Lower leg skin (tissue), 4 donors: ENCODE data around the gene CRAMP1. TPM values are rescaled to one million over a fixed set of nuclear protein-coding genes. Genes with fewer than 3 reads are reported as not detected.
A peak's percentile ranks its signal among the peaks of the same experiment; 100 is the strongest.

Experiments used
- DNase-seq, 2 donors: peaks; one replicate each; pipeline ENCODE4 v3.0.0-alpha.2; 2019; ENCODE audit warnings: low spot score in 2 of 2
- H3K4me3 ChIP-seq: fragments of 200-600 bp; sonication (generic); 2 replicates; pipeline ENCODE4 v1.5.1; 2017; ENCODE audit warnings: mild to moderate bottlenecking, low read depth; ENCODE audit not compliant: poor library complexity, severe bottlenecking
- POLR2A ChIP-seq, 2 donors: fragments of 450-650 bp; IDR thresholded peaks; one replicate each; pipeline ENCODE4 v1.6.1; 2016 to 2017; ENCODE audit warnings: antibody characterized with exemption in 2 of 2, mild to moderate bottlenecking in 1 of 2, moderate library complexity in 1 of 2
- WGBS, 2 donors: methylation state at CpG; one replicate each; pipeline ENCODE4 v1.1.5; 2018; 5-methylcytosine and 5-hydroxymethylcytosine counted together
- intact Hi-C: fragments of 100-400 bp; cut with DNase I; formaldehyde crosslinking; loops from one replicate; pipeline ENCODE4 v1.15.0; 2023; ENCODE audit warnings: low total_unique reads
- total RNA-seq, 4 donors: library from RNA; depleted of rRNA; stranded (reverse); fragments of >200 nt; gene quantifications; one replicate each; pipeline ENCODE4 v1.1.0, GENCODE V29; 2016
- TF ChIP-seq, protein P1 (sequence below), 3 donors: fragments of 450-650 bp; IDR thresholded peaks; one replicate each; pipeline ENCODE4 v1.5.1; 2016; ENCODE audit warnings: antibody characterized with exemption in 3 of 3, mild to moderate bottlenecking in 3 of 3, moderate library complexity in 2 of 3

The CRAMP1 gene, protein sequence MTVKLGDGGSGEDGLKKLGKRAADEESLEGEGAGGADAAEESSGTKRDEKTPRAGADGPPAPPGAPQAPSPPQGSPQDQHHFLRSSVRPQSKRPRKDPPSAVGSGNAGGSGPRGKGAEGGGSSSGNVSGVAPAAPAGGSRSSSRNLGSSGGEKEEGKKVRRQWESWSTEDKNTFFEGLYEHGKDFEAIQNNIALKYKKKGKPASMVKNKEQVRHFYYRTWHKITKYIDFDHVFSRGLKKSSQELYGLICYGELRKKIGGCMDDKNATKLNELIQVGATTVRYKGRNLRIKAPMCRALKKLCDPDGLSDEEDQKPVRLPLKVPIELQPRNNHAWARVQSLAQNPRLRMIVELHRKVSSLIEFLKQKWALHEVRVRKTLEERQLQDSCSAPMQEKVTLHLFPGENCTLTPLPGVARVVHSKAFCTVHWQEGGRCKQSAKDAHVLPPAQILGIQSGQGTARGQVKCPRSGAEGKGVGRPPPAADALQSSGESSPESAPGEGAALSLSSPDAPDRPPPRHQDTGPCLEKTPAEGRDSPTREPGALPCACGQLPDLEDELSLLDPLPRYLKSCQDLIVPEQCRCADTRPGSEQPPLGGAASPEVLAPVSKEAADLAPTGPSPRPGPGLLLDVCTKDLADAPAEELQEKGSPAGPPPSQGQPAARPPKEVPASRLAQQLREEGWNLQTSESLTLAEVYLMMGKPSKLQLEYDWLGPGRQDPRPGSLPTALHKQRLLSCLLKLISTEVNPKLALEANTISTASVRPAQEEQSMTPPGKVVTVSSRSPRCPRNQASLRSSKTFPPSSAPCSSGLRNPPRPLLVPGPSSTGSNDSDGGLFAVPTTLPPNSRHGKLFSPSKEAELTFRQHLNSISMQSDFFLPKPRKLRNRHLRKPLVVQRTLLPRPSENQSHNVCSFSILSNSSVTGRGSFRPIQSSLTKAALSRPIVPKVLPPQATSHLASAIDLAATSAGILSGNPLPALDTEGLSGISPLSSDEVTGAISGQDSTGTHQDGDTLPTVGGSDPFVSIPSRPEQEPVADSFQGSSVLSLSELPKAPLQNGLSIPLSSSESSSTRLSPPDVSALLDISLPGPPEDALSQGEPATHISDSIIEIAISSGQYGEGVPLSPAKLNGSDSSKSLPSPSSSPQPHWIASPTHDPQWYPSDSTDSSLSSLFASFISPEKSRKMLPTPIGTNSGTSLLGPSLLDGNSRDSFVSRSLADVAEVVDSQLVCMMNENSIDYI (N-terminal part only)
- 10 to 100 TPM; 14.2 to 29.6 (median 19.3) TPM for total RNA-seq

GRCh38 chr16:1612320-1613111, at the start of gene CRAMP1:
CRAMP1 (plus strand) TSS chr16:1612360; CDS start chr16:1614640, 2,280 bp downstream.
- TF ChIP-seq POLR2A (IDR thresholded peaks at IDR 0.05), result no peak
- TF ChIP-seq, protein P1, sequence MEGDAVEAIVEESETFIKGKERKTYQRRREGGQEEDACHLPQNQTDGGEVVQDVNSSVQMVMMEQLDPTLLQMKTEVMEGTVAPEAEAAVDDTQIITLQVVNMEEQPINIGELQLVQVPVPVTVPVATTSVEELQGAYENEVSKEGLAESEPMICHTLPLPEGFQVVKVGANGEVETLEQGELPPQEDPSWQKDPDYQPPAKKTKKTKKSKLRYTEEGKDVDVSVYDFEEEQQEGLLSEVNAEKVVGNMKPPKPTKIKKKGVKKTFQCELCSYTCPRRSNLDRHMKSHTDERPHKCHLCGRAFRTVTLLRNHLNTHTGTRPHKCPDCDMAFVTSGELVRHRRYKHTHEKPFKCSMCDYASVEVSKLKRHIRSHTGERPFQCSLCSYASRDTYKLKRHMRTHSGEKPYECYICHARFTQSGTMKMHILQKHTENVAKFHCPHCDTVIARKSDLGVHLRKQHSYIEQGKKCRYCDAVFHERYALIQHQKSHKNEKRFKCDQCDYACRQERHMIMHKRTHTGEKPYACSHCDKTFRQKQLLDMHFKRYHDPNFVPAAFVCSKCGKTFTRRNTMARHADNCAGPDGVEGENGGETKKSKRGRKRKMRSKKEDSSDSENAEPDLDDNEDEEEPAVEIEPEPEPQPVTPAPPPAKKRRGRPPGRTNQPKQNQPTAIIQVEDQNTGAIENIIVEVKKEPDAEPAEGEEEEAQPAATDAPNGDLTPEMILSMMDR (IDR thresholded peaks at IDR 0.05), result no peak
- intact Hi-C loops, result no loop called here
- H3K4me3 ChIP-seq, result peak within 1 kb of the TSS; percentile 82
- peak; percentile 20 to 86 for DNase-seq
- WGBS, 2 donors, result 0% methylated on average over 20 to 46 of the region's 101 CpGs

GRCh38 chr16:1563786-1564185, 48.4 kb upstream of the CRAMP1 start:
- intact Hi-C loops, result no loop called here
- TF ChIP-seq, protein P1 (IDR thresholded peaks at IDR 0.05), result no peak
- TF ChIP-seq POLR2A (IDR thresholded peaks at IDR 0.05), result no peak
- 92 to 98% methylated on average over 20 of the region's 20 CpGs for WGBS, 2 donors
- H3K4me3 ChIP-seq, result no peak overlapping the region
- no peak for DNase-seq

GRCh38 chr16:1564325-1564724, 47.8 kb upstream of the CRAMP1 start:
- no peak for DNase-seq
- intact Hi-C loops, result no loop called here
- H3K4me3 ChIP-seq, result no peak overlapping the region
- WGBS, 2 donors, result 76 to 80% methylated on average over 9 of the region's 9 CpGs
- TF ChIP-seq, protein P1 (IDR thresholded peaks at IDR 0.05), result no peak
- no peak for TF ChIP-seq POLR2A (IDR thresholded peaks at IDR 0.05)

GRCh38 chr16:1565083-1565805, 46.9 kb upstream of the CRAMP1 start:
- H3K4me3 ChIP-seq, result no peak overlapping the region
- TF ChIP-seq, protein P1 (IDR thresholded peaks at IDR 0.05), result no peak
- TF ChIP-seq POLR2A (IDR thresholded peaks at IDR 0.05), result no peak
- DNase-seq, result no peak
- 88 to 90% methylated on average over 16 of the region's 16 CpGs for WGBS, 2 donors
- intact Hi-C loops, result no loop called here
